HEK293T (cell line): ENCODE measurements around the gene TATDN3.

ENCODE experiments used
- ARNT ChIP-seq: fragments of 450-650 bp; IDR thresholded peaks from 2 replicates; pipeline ENCODE4 v1.6.1; 2017; ENCODE audit warnings: mild to moderate bottlenecking
- BHLHE40 ChIP-seq: fragments of 450-650 bp; IDR thresholded peaks from 2 replicates; pipeline ENCODE4 v1.6.1; 2016; ENCODE audit warnings: mild to moderate bottlenecking, moderate library complexity, borderline replicate concordance
- CTBP1 ChIP-seq: fragments of 450-650 bp; IDR thresholded peaks from 2 replicates; pipeline ENCODE4 v1.6.1; 2016; ENCODE audit warnings: borderline replicate concordance
- ELF4 ChIP-seq: fragments of 450-650 bp; IDR thresholded peaks from 2 replicates; pipeline ENCODE4 v1.6.1; 2017; ENCODE audit warnings: antibody characterized with exemption
- FOXA1 ChIP-seq: fragments of 450-650 bp; IDR thresholded peaks from 2 replicates; pipeline ENCODE4 v1.6.1; 2016; ENCODE audit warnings: mild to moderate bottlenecking
- FOXK2 ChIP-seq: fragments of 450-650 bp; IDR thresholded peaks from 2 replicates; pipeline ENCODE4 v1.6.1; 2016; ENCODE audit warnings: mild to moderate bottlenecking
- HDGF ChIP-seq: fragments of 450-650 bp; IDR thresholded peaks from 2 replicates; pipeline ENCODE4 v1.6.1; 2017; ENCODE audit warnings: antibody characterized with exemption, borderline replicate concordance
- L3MBTL2 ChIP-seq: fragments of 450-650 bp; conservative IDR thresholded peaks from 2 replicates; pipeline ENCODE4 v1.6.1; 2016; ENCODE audit warnings: mild to moderate bottlenecking
- NFRKB ChIP-seq: fragments of 450-650 bp; IDR thresholded peaks from 2 replicates; pipeline ENCODE4 v1.6.1; 2016; ENCODE audit warnings: mild to moderate bottlenecking, moderate library complexity
- SP1 ChIP-seq: fragments of 450-650 bp; IDR thresholded peaks from 2 replicates; pipeline ENCODE4 v1.6.1; 2017
- SUZ12 ChIP-seq: fragments of 450-650 bp; IDR thresholded peaks from 2 replicates; pipeline ENCODE4 v1.6.1; 2016; ENCODE audit warnings: mild to moderate bottlenecking
- TARDBP ChIP-seq: fragments of 450-650 bp; IDR thresholded peaks from 2 replicates; pipeline ENCODE4 v1.6.1; 2016
- ZNF384 ChIP-seq: fragments of 450-650 bp; IDR thresholded peaks from 2 replicates; pipeline ENCODE4 v1.6.1; 2016
- TF ChIP-seq, protein P1 (sequence below): fragments of 450-650 bp; IDR thresholded peaks from 2 replicates; pipeline ENCODE4 v1.6.1; 2016

- TF ChIP-seq TARDBP, result no peak
- no peak for TF ChIP-seq HDGF
- no peak for TF ChIP-seq CTBP1
- no peak for TF ChIP-seq NFRKB
- TF ChIP-seq ELF4, result no peak
- no peak for TF ChIP-seq ARNT
- TF ChIP-seq SP1, result no peak
- TF ChIP-seq SUZ12, result no peak
- TF ChIP-seq FOXK2, result no peak
- TF ChIP-seq BHLHE40, result no peak
- TF ChIP-seq L3MBTL2, result no peak
- no peak for TF ChIP-seq ZNF384
- TF ChIP-seq FOXA1, result no peak
- TF ChIP-seq, protein P1, sequence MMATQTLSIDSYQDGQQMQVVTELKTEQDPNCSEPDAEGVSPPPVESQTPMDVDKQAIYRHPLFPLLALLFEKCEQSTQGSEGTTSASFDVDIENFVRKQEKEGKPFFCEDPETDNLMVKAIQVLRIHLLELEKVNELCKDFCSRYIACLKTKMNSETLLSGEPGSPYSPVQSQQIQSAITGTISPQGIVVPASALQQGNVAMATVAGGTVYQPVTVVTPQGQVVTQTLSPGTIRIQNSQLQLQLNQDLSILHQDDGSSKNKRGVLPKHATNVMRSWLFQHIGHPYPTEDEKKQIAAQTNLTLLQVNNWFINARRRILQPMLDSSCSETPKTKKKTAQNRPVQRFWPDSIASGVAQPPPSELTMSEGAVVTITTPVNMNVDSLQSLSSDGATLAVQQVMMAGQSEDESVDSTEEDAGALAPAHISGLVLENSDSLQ, result no peak
Observed at GRCh38 chr1:212749821-212750535, 41.7 kb upstream of the TATDN3 start.
